GM12878 (cell line): ENCODE results near the gene CRMP1. TPM values are rescaled to one million over a fixed set of nuclear protein-coding genes. Genes with fewer than 3 reads are reported as not detected.

Experiments
- ATAC-seq: fragments of 200-7000 bp; cut with Tn5 transposase; 3 replicates; pipeline ENCODE4 v1.9.1; 2020; ENCODE audit warnings: mild to moderate bottlenecking, moderate library complexity
- BruUV-seq: library from RNA; stranded (reverse); fragments of 400-500 nt; replicated peaks from 2 replicates; lab custom pipeline; 2021; lab: Mats Ljungman, UMichigan
- CTCF ChIA-PET: fragments of 300-600 bp; sonication (Branson Sonifier 250); formaldehyde crosslinking; extraction: SDS; loops from one replicate; lab custom pipeline; 2021; ENCODE audit warnings: inconsistent platforms; lab: Yijun Ruan, JAX
- POLR2A ChIA-PET: fragments of 350-600 bp; formaldehyde crosslinking; extraction: SDS; loops from one replicate; lab custom pipeline; 2021; ENCODE audit warnings: inconsistent platforms; lab: Charles Lee
- RAD21 ChIA-PET: fragments of 300-600 bp; sonication (Branson Sonifier 250); formaldehyde crosslinking; loops from one replicate; lab custom pipeline; 2023; ENCODE audit warnings: antibody characterized with exemption; ENCODE audit not compliant: unreplicated experiment; lab: Charles Lee
- SMC1A ChIA-PET: fragments of 300-600 bp; sonication (Branson Sonifier 250); formaldehyde crosslinking; loops from one replicate; lab custom pipeline; 2023; ENCODE audit not compliant: unreplicated experiment, uncharacterized antibody; lab: Charles Lee
- DNase-seq: peaks from one replicate; pipeline ENCODE4 v3.0.0-alpha.2; 2011; ENCODE audit warnings: low read depth, low spot score
- FAIRE-seq: peaks from 3 replicates; lab custom pipeline; 2011; peaks lifted over from hg19 to GRCh38; lab: Jason Lieb, UNC
- H2AFZ ChIP-seq: 2 replicates; pipeline ENCODE4 v1.6.0; 2011; ENCODE audit warnings: low read depth, low read length, control low read depth; ENCODE audit not compliant: control insufficient read depth
- H3K27ac ChIP-seq: 2 replicates; pipeline ENCODE4 v1.5.1; 2011; ENCODE audit warnings: control low read depth; ENCODE audit not compliant: control insufficient read depth, insufficient read depth
- H3K27me3 ChIP-seq, 2 experiments: replicated peaks in 1 of 2; 2 replicates each; pipeline versions ENCODE4 v1.6.0 to v1.6.1; 2011; ENCODE audit warnings: low read length in 1 of 2; ENCODE audit not compliant: control insufficient read depth in 2 of 2, insufficient read depth in 2 of 2
- H3K36me3 ChIP-seq, 2 experiments: 2 replicates each; pipeline ENCODE4 v1.5.1; 2011; ENCODE audit warnings: low read length in 1 of 2; ENCODE audit not compliant: control insufficient read depth in 2 of 2, insufficient read depth in 2 of 2
- H3K4me1 ChIP-seq: 2 replicates; pipeline ENCODE4 v1.6.1; 2011; ENCODE audit warnings: mild to moderate bottlenecking, low read length, moderate library complexity, mixed read lengths; ENCODE audit not compliant: control insufficient read depth, insufficient read depth
- H3K4me2 ChIP-seq: 2 replicates; pipeline ENCODE4 v1.6.0; 2011; ENCODE audit warnings: control low read depth; ENCODE audit not compliant: control insufficient read depth, insufficient read depth
- H3K4me3 ChIP-seq: fragments of 200-600 bp; sonication (generic); 2 replicates; pipeline ENCODE4 v1.5.1; 2016
- H3K79me2 ChIP-seq: 2 replicates; pipeline ENCODE4 v1.6.0; 2011; ENCODE audit warnings: low read length; ENCODE audit not compliant: control insufficient read depth, insufficient read depth
- H3K9ac ChIP-seq: 2 replicates; pipeline ENCODE4 v1.8.0; 2011; ENCODE audit warnings: low read length, control low read depth, mixed read lengths; ENCODE audit not compliant: control insufficient read depth, insufficient read depth
- H3K9me3 ChIP-seq: replicated peaks from 3 replicates; pipeline ENCODE4 v1.5.1; 2011; ENCODE audit warnings: mild to moderate bottlenecking, low read length; ENCODE audit not compliant: control insufficient read depth, insufficient read depth
- H4K20me1 ChIP-seq: 2 replicates; pipeline ENCODE4 v1.6.0; 2011; ENCODE audit not compliant: control insufficient read depth, insufficient read depth
- CEBPB ChIP-seq, 2 experiments: fragments of 150-350 bp in 1 of 2; IDR thresholded peaks; 2 replicates each; pipeline ENCODE4 v1.6.1; 2012 to 2014; ENCODE audit warnings: low read depth in 2 of 2, low read length in 2 of 2, borderline replicate concordance in 1 of 2, inconsistent platforms in 1 of 2
- FOXK2 ChIP-seq: fragments of 450-650 bp; IDR thresholded peaks from 2 replicates; pipeline ENCODE4 v1.6.1; 2017; ENCODE audit warnings: mild to moderate bottlenecking, moderate library complexity
- IKZF1 ChIP-seq: fragments of 450-650 bp; conservative IDR thresholded peaks from 2 replicates; pipeline ENCODE4 v1.6.1; 2017; ENCODE audit warnings: antibody characterized with exemption, mild to moderate bottlenecking
- MXI1 ChIP-seq: fragments of 150-350 bp; IDR thresholded peaks from 2 replicates; pipeline ENCODE4 v1.6.1; 2011; ENCODE audit warnings: low read depth, mild to moderate bottlenecking, inconsistent platforms, low read length, improper control_type of control experiment
- NR2C1 ChIP-seq: fragments of 450-650 bp; IDR thresholded peaks from 2 replicates; pipeline ENCODE4 v1.6.1; 2017; ENCODE audit warnings: antibody characterized with exemption, mild to moderate bottlenecking, moderate library complexity
- SRF ChIP-seq, 2 experiments: IDR thresholded peaks; 2 replicates each; pipeline ENCODE4 v1.6.1; 2011; ENCODE audit warnings: low read depth in 2 of 2, low read length in 2 of 2, mild to moderate bottlenecking in 1 of 2, moderate library complexity in 1 of 2
- WRNIP1 ChIP-seq: IDR thresholded peaks from 2 replicates; pipeline ENCODE4 v1.6.1; 2011; ENCODE audit warnings: low read depth, low read length, improper control_type of control experiment, borderline replicate concordance
- ZBED1 ChIP-seq: IDR thresholded peaks from 2 replicates; pipeline ENCODE4 v1.6.1; 2016; ENCODE audit warnings: borderline replicate concordance
- ZNF217 ChIP-seq: fragments of 450-650 bp; IDR thresholded peaks from 2 replicates; pipeline ENCODE4 v1.6.1; 2017; ENCODE audit warnings: antibody characterized with exemption, mild to moderate bottlenecking
- WGBS: methylation state at CpG from one replicate; pipeline ENCODE4 v1.1.6; 2016; ENCODE audit warnings: low lambda C conversion rate; ENCODE audit not compliant: insufficient replicate concordance, insufficient coverage; ENCODE audit errors: missing lambda C conversion rate; 5-methylcytosine and 5-hydroxymethylcytosine counted together
- in situ Hi-C: fragments of 300-500 bp; cut with MboI; formaldehyde crosslinking; loops from 9 replicates; pipeline ENCODE4 v1.14.3; 2018; ENCODE audit warnings: mixed read lengths
- intact Hi-C: fragments of 100-400 bp; cut with micrococcal nuclease; formaldehyde crosslinking; loops from one replicate; pipeline ENCODE4 v1.14.2; 2022; ENCODE audit not compliant: unreplicated experiment
- polyA plus RNA-seq, 11 experiments: library from polyadenylated mRNA; depleted of rRNA in 4 of 11; unstranded in 6 of 11; stranded (reverse) in 5 of 11; fragments of >200 nt; fragmentation: Nextera tagmentation in 4 of 11; fragmentation: Illumina TruSeq in 1 of 11; extraction: Ambion mirVana in 4 of 11; extraction: Trizol in 1 of 11; gene quantifications; 1 replicate in 1 of 11; 2 replicates in 10 of 11; pipeline versions ENCODE4 v1.2.1 to v1.2.3, GENCODE V29; 2011 to 2016; ENCODE audit warnings: inconsistent platforms in 2 of 11, missing spikeins in 2 of 11, low read depth in 1 of 11
- total RNA-seq, 4 experiments: library from RNA; depleted of rRNA in 3 of 4; stranded (reverse); fragments of >200 nt in 3 of 4; fragmentation: Illumina TruSeq in 1 of 4; extraction: Trizol in 1 of 4; gene quantifications; 2 replicates each; pipeline versions ENCODE4 v1.2.1 to v1.2.3, GENCODE V29; 2013 to 2021
- TF ChIP-seq, protein P1 (sequence below): IDR thresholded peaks from 2 replicates; pipeline ENCODE4 v1.6.1; 2012; ENCODE audit warnings: low read depth, low read length, improper control_type of control experiment

CRMP1 gene
- total and polyA plus RNA-seq, 10 of the 15 experiments (the other 5 are each of a cell fraction or from before 2014, with no cell fraction given): 0.03 to 1.4 (median 0.12) TPM; not detected in 2

DNA sequence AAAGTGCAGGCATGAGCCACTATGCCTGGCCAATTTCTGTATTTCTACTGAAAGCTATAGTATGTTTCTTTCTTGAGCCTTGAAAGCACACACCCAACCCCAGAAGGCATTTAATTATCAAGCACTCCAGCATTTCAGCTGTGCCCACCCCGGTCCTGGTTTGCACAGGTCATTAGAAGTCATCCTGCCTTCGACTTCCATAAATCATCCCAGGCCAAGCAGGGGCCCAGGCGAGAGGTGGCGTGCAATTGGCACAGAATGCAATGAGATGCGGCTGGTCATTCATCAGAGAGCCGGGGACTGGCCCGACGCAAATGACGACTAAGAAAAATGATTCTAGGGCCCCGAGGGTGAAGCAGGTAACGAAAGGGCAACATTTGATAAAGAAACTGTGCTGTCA lies 24.8 kb upstream of the CRMP1 start (continued):
- TF ChIP-seq IKZF1: no peak
- TF ChIP-seq ZNF217: no peak
- TF ChIP-seq ZBED1: no peak
- no peak for TF ChIP-seq FOXK2
- no peak for TF ChIP-seq SRF (IDR thresholded peaks at IDR 0.05; ENCODE audit: low read depth in 2 of 2, low read length in 2 of 2)
- TF ChIP-seq, protein P1, sequence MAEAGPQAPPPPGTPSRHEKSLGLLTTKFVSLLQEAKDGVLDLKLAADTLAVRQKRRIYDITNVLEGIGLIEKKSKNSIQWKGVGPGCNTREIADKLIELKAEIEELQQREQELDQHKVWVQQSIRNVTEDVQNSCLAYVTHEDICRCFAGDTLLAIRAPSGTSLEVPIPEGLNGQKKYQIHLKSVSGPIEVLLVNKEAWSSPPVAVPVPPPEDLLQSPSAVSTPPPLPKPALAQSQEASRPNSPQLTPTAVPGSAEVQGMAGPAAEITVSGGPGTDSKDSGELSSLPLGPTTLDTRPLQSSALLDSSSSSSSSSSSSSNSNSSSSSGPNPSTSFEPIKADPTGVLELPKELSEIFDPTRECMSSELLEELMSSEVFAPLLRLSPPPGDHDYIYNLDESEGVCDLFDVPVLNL: no peak
- TF ChIP-seq NR2C1: no peak
- no peak for TF ChIP-seq CEBPB (IDR thresholded peaks at IDR 0.05; ENCODE audit: borderline replicate concordance in 1 of 2, low read depth in 2 of 2, low read length in 2 of 2)

DNA sequence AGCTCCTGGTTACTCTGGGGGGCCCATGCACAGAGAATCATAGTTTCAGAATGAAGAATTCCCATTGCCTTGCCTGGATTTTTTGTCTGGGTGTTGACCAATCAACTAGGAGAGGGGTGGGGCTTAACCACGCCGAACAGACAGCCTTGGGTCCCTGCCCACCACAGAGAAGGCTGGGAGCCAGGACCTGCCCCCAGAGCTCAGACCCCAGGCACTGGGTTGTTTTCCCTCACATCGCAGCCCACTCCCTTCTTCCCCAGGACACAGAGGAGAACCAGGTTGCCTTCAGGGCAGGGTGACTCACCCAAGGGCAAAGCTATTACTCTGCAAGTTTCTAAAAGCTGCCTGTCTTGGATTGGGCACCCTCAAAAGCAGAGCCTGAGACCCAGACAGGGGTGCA lies 23.3 kb upstream of the CRMP1 start:
- H3K27me3 ChIP-seq: no peaks in the 10 kb centered on the region
- CTCF ChIA-PET: no interaction called here
- TF ChIP-seq MXI1 (no peak), WRNIP1 (no peak)
- TF ChIP-seq, all 136 proteins: peak for 0
- no peak for ATAC-seq
- H3K4me2 ChIP-seq: no peak overlapping the region
- 44% methylated on average over 3 of the region's 3 CpGs for WGBS
- ChIA-PET RAD21 (no interaction called here), POLR2A (interaction anchor here (0.7 kb wide), 1 partner anchor 1435 kb away, joined by 3 read pairs; no protein-coding TSS in a partner anchor), SMC1A (no interaction called here)
- no peak for DNase-seq
- H3K4me1 ChIP-seq: no peaks in the 10 kb centered on the region; the same call in 1 of the 2 replicates
- no peak overlapping the region for H3K27ac ChIP-seq
- H3K79me2 ChIP-seq: no peaks in the 10 kb centered on the region
- no peak for FAIRE-seq
- H3K36me3 ChIP-seq: no peaks in the 10 kb centered on the region
- H3K4me3 ChIP-seq: no peak overlapping the region
- intact Hi-C loops (no loop called here), in situ Hi-C loops (no loop called here)
- H2AFZ ChIP-seq: no peak overlapping the region
- no peaks in the 10 kb centered on the region for H4K20me1 ChIP-seq
- no TSS peak for BruUV-seq
- no peaks in the 10 kb centered on the region; the same call in 2 of the 3 replicates for H3K9me3 ChIP-seq
- H3K9ac ChIP-seq: no peak overlapping the region
